ENCODE measurements around the gene SLC49A3. TPM values are rescaled to one million over a fixed set of nuclear protein-coding genes. Genes with fewer than 3 reads are reported as not detected.

The SLC49A3 gene
- total and polyA plus RNA-seq, 2 of the 8 experiments (the other 6 are each of a cell fraction or from before 2014, with no cell fraction given) = 5.0 to 8.8 TPM

- Histone ChIP-seq H3K79me2 (ENCODE audit: control insufficient read depth in 1 of 2, insufficient read depth in 2 of 2, low read length in 2 of 2) (no peaks in the 10 kb centered on the region), H3K27me3 (replicated peaks in 1 of 4; ENCODE audit: control insufficient read depth in 3 of 4, extremely low read depth in 1 of 4, insufficient read depth in 3 of 4, low read length in 3 of 4) (no peaks in the 10 kb centered on the region), H2BK20ac (ENCODE audit: low read length) (no peak overlapping the region), H3K9ac (replicated peaks in 1 of 4; ENCODE audit: extremely low read depth in 1 of 4, low read depth in 3 of 4, low read length in 3 of 4) (no peak overlapping the region), H3K23me2 (ENCODE audit: low read depth, low read length) (peaks cover 3% of the 10 kb centered on the region; the same call in 1 of the 2 replicates), H2AK5ac (ENCODE audit: low read depth, low read length) (no peak overlapping the region), H3K4me2 (ENCODE audit: insufficient read depth in 1 of 2, low read depth in 2 of 2, low read length in 2 of 2) (no peak overlapping the region), H3K4ac (replicated peaks; ENCODE audit: insufficient read length, low read depth, low read length) (no peak overlapping the region), H2BK15ac (ENCODE audit: low read length) (no peak overlapping the region), H4K20me1 (replicated peaks in 1 of 2; ENCODE audit: control insufficient read depth in 1 of 2, insufficient read depth in 2 of 2, low read length in 2 of 2) (peaks cover 0 to 5% of the 10 kb centered on the region in 2 experiments), H3K4me1 (replicated peaks in 1 of 4; ENCODE audit: control insufficient read depth in 3 of 4, insufficient read depth in 4 of 4, low read length in 3 of 4) (no peaks in the 10 kb centered on the region; a peak in 1 of 7 replicates), H4K91ac (replicated peaks; ENCODE audit: insufficient read length, low read length) (no peak overlapping the region), H2BK12ac (ENCODE audit: low read depth, low read length) (no peak overlapping the region), H2AFZ (ENCODE audit: low read length) (no peak overlapping the region), H3K14ac (ENCODE audit: insufficient read length) (no peak overlapping the region), H3K36me3 (ENCODE audit: control insufficient read depth in 2 of 4, insufficient read depth in 4 of 4, low read length in 3 of 4) (peaks cover under 1 to 8% (median under 1%) of the 10 kb centered on the region in 4 experiments; a peak in 5 of 8 replicates), H4K5ac (ENCODE audit: insufficient read length, low read depth, low read length) (no peak overlapping the region), H3K4me3 (ENCODE audit: extremely low read depth in 1 of 4, insufficient read depth in 2 of 4, low read depth in 3 of 4, low read length in 4 of 4) (no peak overlapping the region), H3K27ac (ENCODE audit: low read depth, low read length) (no peak overlapping the region), H3K18ac (ENCODE audit: extremely low read depth, low read length) (no peak overlapping the region), H3K79me1 (ENCODE audit: low read depth, low read length) (no peaks in the 10 kb centered on the region), H2BK120ac (replicated peaks; ENCODE audit: low read depth, low read length) (no peak overlapping the region), H2BK5ac (ENCODE audit: low read depth, low read length) (no peak overlapping the region), H4K8ac (ENCODE audit: extremely low read depth, insufficient read depth, low read length) (no peak overlapping the region), H3K9me3 (ENCODE audit: insufficient read depth in 2 of 2, low read depth in 1 of 2, low read length in 1 of 2) (no peaks in the 10 kb centered on the region), H3K56ac (replicated peaks; ENCODE audit: insufficient read length, low read depth, low read length) (no peak overlapping the region), H3K23ac (ENCODE audit: insufficient read length) (no peak overlapping the region)
- DNase-seq (ENCODE audit: low read depth in 1 of 2, low spot score in 2 of 2) = no peak
- no peak for FAIRE-seq
- TF ChIP-seq NRF1 (IDR thresholded peaks at IDR 0.05; ENCODE audit: low read depth, low read length) (no peak), CHD2 (IDR thresholded peaks at IDR 0.05; ENCODE audit: low read length) (no peak), RNF2 (IDR thresholded peaks at IDR 0.05; ENCODE audit: borderline replicate concordance, low read depth, low read length, missing control alignments, poor library complexity, severe bottlenecking) (no peak)
- CTCF ChIA-PET (ENCODE audit: partially characterized antibody) = interaction anchor here (1.5 to 3.0 kb wide), 3 partner anchors 13 to 64 kb away, joined by 3 to 22 read pairs (median 4); no protein-coding TSS in a partner anchor
- POLR2A ChIA-PET (ENCODE audit: partially characterized antibody) = interaction anchor here (0.6 to 5.0 kb wide), 13 partner anchors 7 to 143 kb away, joined by 3 to 53 read pairs (median 4); partner anchors contain the start of genes ATP5ME and MYL5
- WGBS, 2 experiments (ENCODE audit: extremely low coverage in 1 of 2, insufficient coverage in 1 of 2, insufficient read length in 1 of 2, insufficient replicate concordance in 2 of 2, low coverage in 1 of 2, low lambda C conversion rate in 2 of 2, missing lambda C conversion rate in 1 of 2) = 95% methylated on average over 15 of the region's 22 CpGs; no CpG with 5 or more reads in 1 of the 2 experiments
Observed at GRCh38 chr4:666436-666810, 22.5 kb downstream of the SLC49A3 start.

Measured in H1 (cell line).